Measurements from ENCODE around the gene IFNK.

Gene IFNK

DNA sequence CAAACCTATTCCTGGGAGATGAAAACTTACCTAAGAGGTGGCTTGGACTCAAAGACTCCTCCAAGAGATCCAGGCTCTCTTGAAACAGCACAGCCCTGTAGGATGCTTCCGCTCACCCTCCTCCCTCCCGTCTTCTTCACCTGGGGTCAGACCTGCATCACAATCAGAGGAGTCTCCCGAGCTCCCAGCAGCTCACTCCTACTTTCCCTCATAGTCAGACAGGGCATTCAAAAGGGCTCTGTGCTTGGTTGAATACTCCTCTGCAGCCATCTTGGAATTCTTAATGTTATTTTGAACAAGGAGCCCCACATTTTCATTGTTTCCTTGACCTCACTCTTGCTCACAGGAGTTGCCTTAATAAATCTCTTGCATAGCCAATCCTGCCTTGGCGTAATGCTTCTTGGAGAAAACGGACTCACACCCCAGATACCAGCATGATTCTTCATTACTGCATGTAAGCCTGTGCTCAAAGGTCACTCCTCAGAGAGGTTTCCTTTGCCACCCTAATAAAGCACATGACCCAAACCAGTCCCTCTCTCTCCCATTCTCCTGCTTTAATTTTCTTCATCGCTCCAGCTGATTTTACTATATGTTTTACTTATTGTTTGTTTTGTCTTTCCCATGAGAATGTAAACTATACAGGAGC lies 47.1 kb upstream of the IFNK start:
- ChIA-PET POLR2A (no interaction called here), CTCF (no interaction called here)
- TF ChIP-seq OVOL3 (tag by site-specific recombination; IDR thresholded peaks at IDR 0.05) (no peak), ZNF19 (tag by site-specific recombination; IDR thresholded peaks at IDR 0.05; ENCODE audit: low read depth) (no peak), ZBTB8A (tag by site-specific recombination; IDR thresholded peaks at IDR 0.05) (no peak), ZNF211 (tag by site-specific recombination; IDR thresholded peaks at IDR 0.05; ENCODE audit: low read depth) (no peak)

DNA sequence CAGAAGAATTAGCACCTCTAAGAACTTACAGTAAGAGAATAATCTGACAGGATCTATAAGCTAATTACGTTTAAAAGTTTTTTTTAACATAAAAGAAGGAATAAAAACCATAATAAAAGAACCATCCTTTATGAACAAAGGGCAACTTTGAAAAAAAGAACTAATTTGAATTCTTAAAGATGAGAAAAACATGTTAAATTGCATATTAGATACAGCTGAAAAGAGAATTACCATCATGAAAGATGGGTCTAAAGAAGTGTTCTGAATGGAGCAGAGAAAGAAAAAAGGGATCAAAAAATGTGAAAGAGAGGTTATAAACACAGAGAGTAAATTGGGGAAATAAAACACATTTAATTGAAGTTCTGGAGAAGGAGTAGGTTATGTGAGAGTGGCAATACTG lies 45.8 kb upstream of the IFNK start:
- no peaks in the 10 kb centered on the region for H3K9me3 ChIP-seq (ENCODE audit: control insufficient read depth, insufficient read depth, low read depth, low read length)
- TF ChIP-seq ZFP3 (tag by site-specific recombination; IDR thresholded peaks at IDR 0.05; ENCODE audit: low read depth) (no peak), KLF10 (tag by site-specific recombination; IDR thresholded peaks at IDR 0.05) (no peak), ZNF157 (tag by site-specific recombination; IDR thresholded peaks at IDR 0.05) (no peak), ZNF404 (tag by site-specific recombination; IDR thresholded peaks at IDR 0.05) (no peak), ZNF561 (tag by site-specific recombination; IDR thresholded peaks at IDR 0.05; ENCODE audit: borderline replicate concordance) (no peak), SP3 (tag by site-specific recombination; IDR thresholded peaks at IDR 0.05) (no peak), ZBTB48 (tag by site-specific recombination; IDR thresholded peaks at IDR 0.05) (no peak), ZNF114 (tag by site-specific recombination; IDR thresholded peaks at IDR 0.05) (no peak), ZNF629 (tag by site-specific recombination; IDR thresholded peaks at IDR 0.05) (no peak), ZNF777 (tag by site-specific recombination; IDR thresholded peaks at IDR 0.05; ENCODE audit: borderline replicate concordance) (no peak), ZNF292 (tag by site-specific recombination; IDR thresholded peaks at IDR 0.05; ENCODE audit: borderline replicate concordance, low read depth) (no peak), ZNF146 (tag by site-specific recombination; IDR thresholded peaks at IDR 0.05) (no peak), ZNF658 (tag by site-specific recombination; IDR thresholded peaks at IDR 0.05) (no peak), ZIC2 (tag by site-specific recombination; IDR thresholded peaks at IDR 0.05) (no peak), ZNF433 (tag by site-specific recombination; IDR thresholded peaks at IDR 0.05; ENCODE audit: low read depth) (no peak)
- TF ChIP-seq, protein P1, sequence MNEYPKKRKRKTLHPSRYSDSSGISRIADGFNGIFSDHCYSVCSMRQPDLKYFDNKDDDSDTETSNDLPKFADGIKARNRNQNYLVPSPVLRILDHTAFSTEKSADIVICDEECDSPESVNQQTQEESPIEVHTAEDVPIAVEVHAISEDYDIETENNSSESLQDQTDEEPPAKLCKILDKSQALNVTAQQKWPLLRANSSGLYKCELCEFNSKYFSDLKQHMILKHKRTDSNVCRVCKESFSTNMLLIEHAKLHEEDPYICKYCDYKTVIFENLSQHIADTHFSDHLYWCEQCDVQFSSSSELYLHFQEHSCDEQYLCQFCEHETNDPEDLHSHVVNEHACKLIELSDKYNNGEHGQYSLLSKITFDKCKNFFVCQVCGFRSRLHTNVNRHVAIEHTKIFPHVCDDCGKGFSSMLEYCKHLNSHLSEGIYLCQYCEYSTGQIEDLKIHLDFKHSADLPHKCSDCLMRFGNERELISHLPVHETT (tag by site-specific recombination; IDR thresholded peaks at IDR 0.05) = no peak
- TF ChIP-seq, protein P2, sequence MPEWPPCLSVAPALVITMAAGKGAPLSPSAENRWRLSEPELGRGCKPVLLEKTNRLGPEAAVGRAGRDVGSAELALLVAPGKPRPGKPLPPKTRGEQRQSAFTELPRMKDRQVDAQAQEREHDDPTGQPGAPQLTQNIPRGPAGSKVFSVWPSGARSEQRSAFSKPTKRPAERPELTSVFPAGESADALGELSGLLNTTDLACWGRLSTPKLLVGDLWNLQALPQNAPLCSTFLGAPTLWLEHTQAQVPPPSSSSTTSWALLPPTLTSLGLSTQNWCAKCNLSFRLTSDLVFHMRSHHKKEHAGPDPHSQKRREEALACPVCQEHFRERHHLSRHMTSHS (tag by site-specific recombination; IDR thresholded peaks at IDR 0.05) = no peak
- TF ChIP-seq, protein P3, sequence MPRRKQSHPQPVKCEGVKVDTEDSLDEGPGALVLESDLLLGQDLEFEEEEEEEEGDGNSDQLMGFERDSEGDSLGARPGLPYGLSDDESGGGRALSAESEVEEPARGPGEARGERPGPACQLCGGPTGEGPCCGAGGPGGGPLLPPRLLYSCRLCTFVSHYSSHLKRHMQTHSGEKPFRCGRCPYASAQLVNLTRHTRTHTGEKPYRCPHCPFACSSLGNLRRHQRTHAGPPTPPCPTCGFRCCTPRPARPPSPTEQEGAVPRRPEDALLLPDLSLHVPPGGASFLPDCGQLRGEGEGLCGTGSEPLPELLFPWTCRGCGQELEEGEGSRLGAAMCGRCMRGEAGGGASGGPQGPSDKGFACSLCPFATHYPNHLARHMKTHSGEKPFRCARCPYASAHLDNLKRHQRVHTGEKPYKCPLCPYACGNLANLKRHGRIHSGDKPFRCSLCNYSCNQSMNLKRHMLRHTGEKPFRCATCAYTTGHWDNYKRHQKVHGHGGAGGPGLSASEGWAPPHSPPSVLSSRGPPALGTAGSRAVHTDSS (tag by site-specific recombination; IDR thresholded peaks at IDR 0.05) = no peak
- TF ChIP-seq, protein P4, sequence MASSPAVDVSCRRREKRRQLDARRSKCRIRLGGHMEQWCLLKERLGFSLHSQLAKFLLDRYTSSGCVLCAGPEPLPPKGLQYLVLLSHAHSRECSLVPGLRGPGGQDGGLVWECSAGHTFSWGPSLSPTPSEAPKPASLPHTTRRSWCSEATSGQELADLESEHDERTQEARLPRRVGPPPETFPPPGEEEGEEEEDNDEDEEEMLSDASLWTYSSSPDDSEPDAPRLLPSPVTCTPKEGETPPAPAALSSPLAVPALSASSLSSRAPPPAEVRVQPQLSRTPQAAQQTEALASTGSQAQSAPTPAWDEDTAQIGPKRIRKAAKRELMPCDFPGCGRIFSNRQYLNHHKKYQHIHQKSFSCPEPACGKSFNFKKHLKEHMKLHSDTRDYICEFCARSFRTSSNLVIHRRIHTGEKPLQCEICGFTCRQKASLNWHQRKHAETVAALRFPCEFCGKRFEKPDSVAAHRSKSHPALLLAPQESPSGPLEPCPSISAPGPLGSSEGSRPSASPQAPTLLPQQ (tag by site-specific recombination; IDR thresholded peaks at IDR 0.05) = no peak
- TF ChIP-seq, protein P5, sequence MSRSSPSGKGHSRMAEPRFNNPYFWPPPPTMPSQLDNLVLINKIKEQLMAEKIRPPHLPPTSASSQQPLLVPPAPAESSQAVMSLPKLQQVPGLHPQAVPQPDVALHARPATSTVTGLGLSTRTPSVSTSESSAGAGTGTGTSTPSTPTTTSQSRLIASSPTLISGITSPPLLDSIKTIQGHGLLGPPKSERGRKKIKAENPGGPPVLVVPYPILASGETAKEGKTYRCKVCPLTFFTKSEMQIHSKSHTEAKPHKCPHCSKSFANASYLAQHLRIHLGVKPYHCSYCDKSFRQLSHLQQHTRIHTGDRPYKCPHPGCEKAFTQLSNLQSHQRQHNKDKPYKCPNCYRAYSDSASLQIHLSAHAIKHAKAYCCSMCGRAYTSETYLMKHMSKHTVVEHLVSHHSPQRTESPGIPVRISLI (tag by site-specific recombination; IDR thresholded peaks at IDR 0.05) = no peak
- ChIA-PET CTCF (no interaction called here), POLR2A (no interaction called here)
- no peaks in the 10 kb centered on the region for H3K36me3 ChIP-seq (ENCODE audit: control insufficient read depth in 2 of 2, insufficient read depth in 1 of 2, low read length in 2 of 2)
- peaks cover 3% of the 10 kb centered on the region; the same call in 1 of the 2 replicates for H3K4me1 ChIP-seq (ENCODE audit: control insufficient read depth, insufficient read depth, low read length)
- no peak overlapping the region for H3K4me3 ChIP-seq (ENCODE audit: low read depth, low read length)
- H3K27ac ChIP-seq (ENCODE audit: extremely low read depth, low read depth, low read length) = no peak overlapping the region

More for the DNA sequence above, 47.1 kb upstream of the IFNK start:
- Histone ChIP-seq H3K4me1 (ENCODE audit: control insufficient read depth, insufficient read depth, low read length) (peaks cover 7% of the 10 kb centered on the region), H3K27ac (ENCODE audit: extremely low read depth, low read depth, low read length) (no peak overlapping the region), H3K36me3 (ENCODE audit: control insufficient read depth in 2 of 2, insufficient read depth in 1 of 2, low read length in 2 of 2) (no peaks in the 10 kb centered on the region), H3K9me3 (ENCODE audit: control insufficient read depth, insufficient read depth, low read depth, low read length) (no peaks in the 10 kb centered on the region), H3K4me3 (ENCODE audit: low read depth, low read length) (no peak overlapping the region)

All from HEK293 (cell line).